Sciatic nerve (tissue), 2 donors: ENCODE data around the gene WWOX. TPM values are rescaled to one million over a fixed set of nuclear protein-coding genes. Genes with fewer than 3 reads are reported as not detected.

ENCODE experiments used
- ATAC-seq: fragments of 200-7000 bp; cut with Tn5 transposase; one replicate; pipeline ENCODE4 v1.9.1; 2020; ENCODE audit warnings: mild to moderate bottlenecking, moderate library complexity
- DNase-seq: peaks from one replicate; pipeline ENCODE4 v3.0.0-alpha.2; 2020; ENCODE audit warnings: low spot score
- intact Hi-C: fragments of 100-400 bp; cut with DNase I; formaldehyde crosslinking; loops from one replicate; pipeline ENCODE4 v1.14.2; 2022
- total RNA-seq: library from RNA; stranded (reverse); fragmentation: NEBNext Ultra II Directional; extraction: Animal tissue kit (Norgen Biotek cat#: 25700); gene quantifications from one replicate; pipeline ENCODE4 v1.2.1, GENCODE V29; 2021
- donor health status: DM: no; HTN: no; CAD: no.
- donor health status: DM: no; HTN: no; CAD: no.

Gene WWOX
- total RNA-seq, 1 donor from 2014 or later = 30.7 TPM

DNA sequence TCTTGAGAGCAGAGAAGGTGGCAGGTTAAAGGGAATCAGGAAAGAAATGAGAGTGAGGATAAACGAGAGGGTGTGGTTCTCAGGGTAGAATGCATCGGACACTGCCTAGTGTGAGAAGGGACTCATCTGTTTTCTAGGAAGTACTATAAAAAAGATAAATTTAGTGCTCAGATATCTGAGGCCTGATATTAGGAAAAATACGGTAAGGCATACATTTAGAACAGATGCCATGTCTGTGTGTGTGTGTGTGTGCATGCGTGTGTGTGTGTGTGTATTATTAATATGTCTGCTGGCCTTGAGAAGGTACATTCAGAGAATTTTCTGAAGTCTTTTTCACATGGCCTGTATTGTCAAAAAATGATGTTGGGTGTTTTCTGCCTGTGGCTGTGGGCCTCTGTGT, 1086.3 kb downstream of the WWOX start:
- intact Hi-C loops = no loop called here

DNA sequence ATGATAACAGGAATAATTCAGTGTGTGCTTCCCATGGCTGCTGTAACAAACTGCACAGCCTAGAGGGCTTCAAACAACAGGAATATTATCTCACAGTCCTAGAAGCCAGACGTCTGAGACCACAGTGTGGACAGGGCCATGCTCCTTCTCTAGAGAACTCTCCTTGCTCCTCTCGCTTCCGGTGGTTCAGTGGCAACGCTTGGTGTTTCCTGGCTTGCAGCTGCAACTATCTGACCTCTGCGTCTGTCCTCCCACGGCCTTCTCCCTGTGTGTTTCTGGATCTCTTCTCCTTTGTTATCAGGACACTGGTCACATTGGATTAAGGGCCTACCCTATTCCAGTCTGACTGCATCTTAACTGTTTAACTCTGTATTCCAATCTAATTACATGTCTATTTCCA, 1086.7 kb downstream of the WWOX start:
- DNase-seq = no peak
- intact Hi-C loops = no loop called here
- ATAC-seq = no peak

More for the DNA sequence above, 1086.3 kb downstream of the WWOX start:
- DNase-seq (no peak), ATAC-seq (no peak)

DNA sequence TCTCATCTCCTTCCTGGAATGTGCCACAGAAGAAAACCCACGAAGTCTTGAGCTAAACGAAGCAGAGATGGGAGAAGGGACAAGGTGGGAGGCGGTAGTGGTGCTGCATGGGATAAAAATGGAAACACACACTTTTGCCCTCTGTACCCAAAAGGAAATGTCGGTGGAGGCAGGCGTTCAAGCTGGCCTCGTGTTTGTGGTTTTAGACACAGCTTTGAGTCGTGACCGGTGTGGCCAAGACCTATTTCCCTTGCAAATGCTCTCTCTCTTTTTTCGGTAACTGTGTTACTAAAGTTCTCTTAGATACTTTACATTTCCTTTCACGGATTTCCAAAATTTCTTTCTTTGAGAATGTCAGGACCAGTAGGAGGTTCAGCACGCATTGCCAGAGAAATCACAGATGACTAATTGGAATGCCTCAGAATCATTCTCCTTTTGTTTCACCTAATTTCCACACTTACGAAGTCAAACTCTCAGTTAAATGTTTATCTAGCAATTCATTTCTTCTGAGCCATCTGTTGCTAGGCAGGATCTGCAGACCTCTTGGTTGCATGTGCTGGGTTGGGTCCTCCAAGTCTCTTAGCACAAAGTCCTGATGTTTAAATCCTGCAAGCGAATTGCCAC, 1088.8 kb downstream of the WWOX start:
- ATAC-seq = no peak
- intact Hi-C loops = no loop called here
- DNase-seq = no peak

- ATAC-seq = no peak
- DNase-seq = no peak
- intact Hi-C loops = no loop called here
Observed at GRCh38 chr16:79188739-79189122, 1089.3 kb downstream of the WWOX start.

GRCh38 chr16:79190542-79190941, 1091.1 kb downstream of the WWOX start:
- intact Hi-C loops = no loop called here
- DNase-seq = no peak
- no peak for ATAC-seq

DNA sequence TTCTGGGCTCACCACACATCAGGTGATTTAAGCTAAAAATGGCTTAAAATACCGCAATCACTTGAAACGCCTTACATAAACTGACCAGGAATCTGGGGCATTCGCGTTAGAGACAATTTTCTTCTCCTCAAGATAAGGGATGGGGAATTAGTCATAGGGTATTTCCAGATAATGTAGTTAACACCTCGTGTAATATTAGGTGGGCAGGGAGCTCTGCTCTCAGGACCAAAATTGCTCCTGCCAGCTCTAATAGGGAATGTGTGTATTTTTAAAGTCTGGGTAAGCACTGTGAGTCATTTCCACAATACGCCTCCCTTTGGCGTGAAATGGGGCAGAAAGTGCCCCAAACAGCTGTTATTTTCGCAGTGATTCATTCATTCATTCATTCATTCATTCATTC, 1092.5 kb downstream of the WWOX start:
- ATAC-seq = no peak
- intact Hi-C loops = no loop called here
- DNase-seq = no peak

GRCh38 chr16:79192904-79193303, 1093.5 kb downstream of the WWOX start:
- DNase-seq (no peak), ATAC-seq (no peak)
- intact Hi-C loops = no loop called here

DNA sequence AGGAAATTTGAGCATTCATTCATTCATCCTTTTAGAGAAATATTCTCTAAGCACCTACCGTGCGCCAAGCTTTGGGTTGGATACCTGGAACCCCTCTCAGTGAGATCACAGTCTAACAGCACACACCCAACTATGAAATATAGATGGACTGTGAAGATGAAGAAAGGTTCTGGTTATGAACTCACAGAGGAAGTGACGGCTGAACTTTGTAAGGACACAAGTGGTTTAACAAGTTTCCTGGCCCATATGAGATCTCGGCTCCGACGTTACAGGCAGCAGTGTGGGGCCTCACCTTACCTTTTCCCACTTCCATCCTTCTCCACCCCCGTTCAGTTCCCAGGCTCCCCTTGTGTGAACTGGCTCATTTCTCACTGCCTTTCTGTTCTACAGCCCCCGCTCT, 1094.8 kb downstream of the WWOX start:
- intact Hi-C loops = no loop called here
- ATAC-seq (no peak), DNase-seq (no peak)

DNA sequence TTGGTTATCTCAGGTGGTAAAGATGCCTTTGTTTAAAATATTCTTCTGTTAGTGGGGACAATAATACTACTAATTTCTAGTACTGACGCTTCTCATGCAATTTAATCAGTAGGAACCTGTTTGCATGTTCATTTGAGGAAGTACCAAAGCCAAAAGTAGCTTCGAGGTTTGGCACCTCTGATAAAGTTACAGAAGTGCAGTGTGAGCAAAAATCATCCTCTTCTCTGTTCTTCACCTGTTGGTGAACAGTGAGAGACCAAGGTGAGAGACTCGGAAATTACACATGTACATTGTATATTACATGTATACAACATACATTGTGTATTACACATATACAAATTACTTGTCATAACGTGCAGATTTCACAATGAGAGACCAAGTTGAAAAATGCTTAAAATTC, 1096.5 kb downstream of the WWOX start:
- no peak for ATAC-seq
- intact Hi-C loops = loop anchor here (5.0 kb wide), 1 partner anchor 69 kb away; no protein-coding TSS in a partner anchor
- no peak for DNase-seq

DNA sequence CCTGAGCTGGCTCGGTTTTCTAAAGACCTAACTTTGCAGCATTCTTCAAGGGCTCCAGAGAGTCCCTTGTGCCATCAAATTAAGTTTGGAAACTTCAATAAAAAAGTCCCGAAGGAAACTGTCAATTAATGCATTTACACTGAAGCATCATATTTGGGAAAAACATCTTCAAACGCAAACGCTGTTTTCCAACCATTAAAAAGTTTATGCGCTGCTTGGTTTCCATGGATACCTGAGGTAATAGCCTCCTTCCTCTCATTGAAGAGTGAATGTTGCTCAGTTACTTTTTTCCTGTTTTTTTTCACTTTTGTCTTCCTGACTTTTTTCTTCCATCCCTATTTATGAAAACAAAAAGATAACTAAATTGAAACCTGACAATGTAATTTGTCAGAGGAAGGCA, 1102.0 kb downstream of the WWOX start:
- intact Hi-C loops = no loop called here
- ATAC-seq = no peak
- DNase-seq = no peak

DNA sequence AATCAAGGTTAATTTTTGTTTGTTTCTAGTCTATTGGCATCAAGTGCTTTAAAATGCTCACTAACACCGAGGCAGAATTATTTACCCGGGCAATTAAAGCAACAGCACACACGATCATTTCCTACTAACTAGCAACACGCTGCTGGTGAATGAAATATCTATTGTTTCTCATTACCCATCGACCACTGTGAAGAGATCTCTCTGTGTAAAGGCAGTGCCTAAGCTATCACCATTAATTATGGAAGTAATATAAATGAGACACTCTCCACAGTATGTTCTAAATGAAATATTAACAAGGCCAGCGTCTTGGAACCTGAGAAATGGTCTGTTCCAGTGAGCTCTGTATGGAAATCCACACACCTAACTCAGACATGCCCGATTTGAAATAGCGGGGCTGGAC, 1103.5 kb downstream of the WWOX start:
- intact Hi-C loops = no loop called here
- no peak for ATAC-seq

DNA sequence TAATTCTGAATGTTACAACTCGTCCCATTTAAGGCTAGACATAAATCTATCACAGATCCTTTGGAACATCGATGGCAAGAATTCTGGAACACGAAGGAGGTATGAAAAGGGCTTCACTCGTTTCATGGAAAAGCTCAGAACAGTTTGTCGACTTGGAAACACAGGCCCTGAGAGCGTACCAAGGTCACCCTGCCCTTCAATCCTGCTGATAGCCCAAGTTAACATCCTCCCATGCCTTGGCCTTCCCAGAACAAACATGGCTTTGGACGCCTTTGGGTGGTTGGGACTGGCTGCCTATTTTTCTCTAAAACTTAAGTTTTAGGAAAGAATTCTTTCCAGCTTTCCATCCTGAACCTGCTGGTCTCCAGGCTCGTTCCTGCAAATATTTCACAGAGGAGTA, 1105.0 kb downstream of the WWOX start:
- intact Hi-C loops = no loop called here
- DNase-seq (no peak), ATAC-seq (no peak)

More for the DNA sequence above, 1103.5 kb downstream of the WWOX start:
- no peak for DNase-seq

DNA sequence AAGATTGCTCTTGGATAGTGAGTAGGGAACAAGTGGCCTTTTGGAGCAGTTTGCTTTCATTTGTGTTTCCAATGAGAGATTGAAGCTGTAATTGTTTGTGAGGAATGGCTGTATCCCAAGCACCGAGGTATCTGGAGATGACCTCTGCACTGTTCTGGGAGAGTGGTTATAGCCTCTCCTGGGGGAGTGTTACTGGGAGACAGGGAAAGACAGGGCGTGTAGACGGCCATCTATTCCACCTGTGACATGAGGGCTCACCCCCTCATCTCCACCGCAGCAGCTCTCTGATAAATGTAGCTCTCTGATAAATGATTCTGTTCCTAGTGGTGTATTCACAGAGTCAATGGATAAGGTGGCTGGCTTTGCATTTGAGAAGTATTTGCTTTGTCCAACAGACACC, 1107.4 kb downstream of the WWOX start:
- no peak for ATAC-seq
- intact Hi-C loops = no loop called here
- no peak for DNase-seq

DNA sequence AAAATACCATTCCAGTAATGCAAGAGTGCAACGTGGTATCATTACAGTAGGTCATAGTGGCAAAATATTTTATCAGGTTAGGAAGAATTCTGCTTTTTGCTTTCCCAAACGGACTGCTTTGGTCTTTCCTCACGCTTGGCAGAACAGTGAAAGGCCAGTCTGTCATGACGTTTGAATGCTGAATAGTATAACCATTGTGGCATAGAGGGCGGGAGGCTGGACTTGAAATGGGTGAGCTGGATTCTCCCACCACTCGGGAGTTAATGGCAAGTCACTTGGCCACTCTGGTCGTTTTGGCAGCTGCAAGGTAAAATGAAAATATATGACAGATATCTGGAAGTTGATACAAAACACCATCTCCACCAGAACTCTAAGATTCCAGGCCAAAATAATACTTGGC, 1109.9 kb downstream of the WWOX start:
- peak; percentile 27 for ATAC-seq
- no peak for DNase-seq
- intact Hi-C loops = no loop called here

GRCh38 chr16:79210607-79211006, 1111.2 kb downstream of the WWOX start:
- ATAC-seq = no peak
- intact Hi-C loops = no loop called here
- DNase-seq = no peak

GRCh38 chr16:79211586-79211985, 1112.1 kb downstream of the WWOX start:
- peak; percentile 51 for ATAC-seq
- intact Hi-C loops = no loop called here
- no peak for DNase-seq

GRCh38 chr16:79212114-79212791, 1112.8 kb downstream of the WWOX start:
- ATAC-seq (no peak), DNase-seq (no peak)
- intact Hi-C loops = no loop called here

DNA sequence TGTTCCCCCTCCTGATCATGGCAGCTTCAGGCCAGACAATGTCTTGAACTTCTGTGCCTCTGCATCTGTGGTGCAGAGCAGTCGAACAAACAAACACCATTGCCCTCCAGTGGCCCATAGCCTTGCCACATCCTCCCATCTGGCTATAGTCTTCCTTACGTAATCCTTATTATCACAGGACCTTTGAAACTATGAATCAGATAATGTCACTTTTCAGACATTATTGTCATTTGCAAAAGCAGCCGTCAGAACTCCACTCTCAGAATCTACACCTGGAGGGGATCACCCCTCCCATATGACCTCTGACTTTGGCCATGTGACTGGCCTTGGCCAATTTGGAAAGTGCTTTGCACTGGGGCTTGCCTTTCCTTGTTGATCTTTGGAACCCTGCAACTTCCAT, 1113.8 kb downstream of the WWOX start:
- no peak for ATAC-seq
- no peak for DNase-seq
- intact Hi-C loops = no loop called here

GRCh38 chr16:79215289-79215688, 1115.8 kb downstream of the WWOX start:
- no peak for ATAC-seq
- no peak for DNase-seq
- intact Hi-C loops = no loop called here

DNA sequence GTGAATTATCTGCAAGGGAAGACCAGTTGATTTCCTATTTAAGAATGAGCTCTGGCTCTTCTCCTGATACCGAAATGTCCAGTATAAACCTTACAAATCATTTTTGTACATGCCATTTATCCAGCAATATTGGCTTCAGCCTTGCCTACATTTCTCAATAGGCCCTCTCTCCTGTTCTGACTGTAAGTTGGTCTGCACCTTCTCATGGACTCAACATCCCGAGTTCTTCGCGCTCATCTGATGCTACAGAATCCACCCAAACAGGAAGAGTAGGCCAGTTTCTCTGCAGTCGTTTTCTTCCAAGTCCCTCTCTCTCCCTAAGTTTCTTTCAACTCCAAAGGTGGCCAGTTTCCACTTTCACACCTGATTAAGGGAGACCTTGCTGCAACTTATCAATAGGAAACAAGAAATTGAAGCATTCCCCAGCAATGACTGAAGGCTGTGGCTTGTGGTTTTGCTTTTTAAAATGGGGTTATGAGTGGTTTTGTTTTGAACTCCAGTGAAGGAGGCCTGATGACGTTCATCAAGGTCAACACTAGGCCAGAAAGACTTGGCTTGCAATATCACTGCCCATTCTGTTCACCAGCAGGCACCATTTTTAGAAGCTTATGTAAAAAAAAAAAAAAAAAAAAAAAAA, 1118.0 kb downstream of the WWOX start:
- peak; percentile 70 for ATAC-seq
- intact Hi-C loops = no loop called here
- DNase-seq = no peak

DNA sequence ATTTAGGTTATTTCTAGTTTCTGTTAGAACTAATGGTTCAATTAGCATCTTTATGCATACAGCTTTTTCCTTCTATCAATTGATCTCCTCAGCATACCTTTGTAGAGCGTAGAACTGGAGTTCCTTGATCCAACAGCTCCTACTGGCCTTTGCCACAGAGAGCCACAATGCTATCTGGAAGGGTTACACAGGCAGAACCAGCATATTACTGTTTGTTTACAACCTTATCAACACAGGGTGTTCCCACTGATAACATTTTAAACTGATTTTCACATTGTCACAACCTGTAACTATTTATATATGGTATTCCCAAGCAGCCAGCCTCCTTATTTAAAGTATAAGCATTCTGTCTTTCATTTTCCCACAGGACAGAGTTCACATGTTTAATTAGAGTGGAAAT, 1118.9 kb downstream of the WWOX start:
- ATAC-seq (no peak), DNase-seq (no peak)
- intact Hi-C loops = no loop called here
